Measurements from ENCODE around the gene COL27A1.

GRCh38 chr9:114157516-114158176 is 2.3 kb downstream of the COL27A1 start:
- TF ChIP-seq CTCF (IDR thresholded peaks at IDR 0.05): no peak
- TF ChIP-seq POLR2A (IDR thresholded peaks at IDR 0.05): no peak

Data from testis (tissue), 2 donors.